HepG2 (cell line): ENCODE measurements around the gene PSD4. TPM values are rescaled to one million over a fixed set of nuclear protein-coding genes. Genes with fewer than 3 reads are reported as not detected.

ENCODE experiments used
- AGO2 ChIP-seq: fragments of 200-400 bp; formaldehyde crosslinking; optimal IDR thresholded peaks from 2 replicates; pipeline ENCODE3; 2017; ENCODE audit warnings: mild to moderate bottlenecking, low read depth, low read length, moderate library complexity
- ASH2L ChIP-seq: fragments of 300-600, 200-600 bp; sonication (generic); IDR thresholded peaks from 2 replicates; pipeline ENCODE4 v1.7.0; 2017; ENCODE audit warnings: low read depth, mild to moderate bottlenecking, moderate library complexity, mixed read lengths, low read length; ENCODE audit not compliant: insufficient read length
- CC2D1A ChIP-seq: sonication (generic); formaldehyde crosslinking; IDR thresholded peaks from 2 replicates; pipeline ENCODE4 v1.8.1; 2023; ENCODE audit warnings: mild to moderate bottlenecking, missing genetic modification reagents
- ETV6 ChIP-seq: sonication (generic); formaldehyde crosslinking; conservative IDR thresholded peaks from 2 replicates; pipeline ENCODE4 v1.4.0; 2020; ENCODE audit warnings: missing genetic modification reagents
- FLYWCH1 ChIP-seq: sonication (generic); formaldehyde crosslinking; IDR thresholded peaks from 2 replicates; pipeline ENCODE4 v1.8.1; 2023; ENCODE audit warnings: mild to moderate bottlenecking, missing genetic modification reagents
- GATAD1 ChIP-seq: IDR thresholded peaks from 2 replicates; pipeline ENCODE4 v1.6.1; 2016; ENCODE audit warnings: missing genetic modification reagents, missing compliant biosample characterization
- KLF16 ChIP-seq, 2 experiments: sonication (generic) in 1 of 2; formaldehyde crosslinking in 1 of 2; IDR thresholded peaks; 2 replicates each; pipeline versions ENCODE4 v1.6.1 to v1.8.0; 2016 to 2023; ENCODE audit warnings: missing genetic modification reagents in 2 of 2, missing compliant biosample characterization in 1 of 2
- MAFF ChIP-seq: IDR thresholded peaks from 2 replicates; pipeline ENCODE4 v1.6.1; 2011; ENCODE audit warnings: low read depth, low read length, improper control_type of control experiment
- MAZ ChIP-seq, 2 experiments: sonication (generic) in 1 of 2; formaldehyde crosslinking in 1 of 2; IDR thresholded peaks; 2 replicates each; pipeline versions ENCODE4 v1.5.0 to v1.6.1; 2012 to 2020; ENCODE audit warnings: low read depth in 2 of 2, mild to moderate bottlenecking in 2 of 2, borderline replicate concordance in 1 of 2, improper control_type of control experiment in 1 of 2, low read length in 1 of 2, missing genetic modification reagents in 1 of 2, moderate library complexity in 1 of 2
- NRL ChIP-seq: sonication (generic); formaldehyde crosslinking; IDR thresholded peaks from 2 replicates; pipeline ENCODE4 v1.5.0; 2020; ENCODE audit warnings: missing genetic modification reagents, mild to moderate bottlenecking, moderate library complexity, borderline replicate concordance
- PAX8 ChIP-seq: sonication (generic); formaldehyde crosslinking; IDR thresholded peaks from 2 replicates; pipeline ENCODE4 v1.8.0; 2022; ENCODE audit warnings: mild to moderate bottlenecking, missing genetic modification reagents, borderline replicate concordance
- PHF20 ChIP-seq: sonication (generic); formaldehyde crosslinking; IDR thresholded peaks from 2 replicates; pipeline ENCODE4 v1.5.0; 2020; ENCODE audit warnings: mild to moderate bottlenecking, missing genetic modification reagents
- SP1 ChIP-seq, 2 experiments: fragments of 450-650 bp in 1 of 2; sonication (generic) in 1 of 2; formaldehyde crosslinking in 1 of 2; IDR thresholded peaks; 2 replicates each; pipeline versions ENCODE4 v1.4.0 to v1.6.1; 2016 to 2020; ENCODE audit warnings: missing genetic modification reagents in 1 of 2
- STAT5B ChIP-seq: sonication (generic); formaldehyde crosslinking; IDR thresholded peaks from 2 replicates; pipeline ENCODE4 v1.4.0; 2020; ENCODE audit warnings: missing genetic modification reagents
- ZNF264 ChIP-seq: sonication (generic); formaldehyde crosslinking; IDR thresholded peaks from 2 replicates; pipeline ENCODE4 v1.4.0; 2020; ENCODE audit warnings: missing genetic modification reagents
- polyA plus RNA-seq, 8 experiments: library from polyadenylated mRNA; depleted of rRNA in 3 of 8; stranded (reverse) in 7 of 8; unstranded in 1 of 8; fragments of >200 nt; fragmentation: Illumina TruSeq in 4 of 8; extraction: Trizol in 4 of 8; gene quantifications; 2 replicates each; pipeline versions ENCODE4 v1.2.1 to v1.2.3, GENCODE V29; 2011 to 2016; ENCODE audit warnings: low read depth in 4 of 8, missing spikeins in 1 of 8, mixed read lengths in 1 of 8; ENCODE audit not compliant: insufficient read depth in 1 of 8
- total RNA-seq, 5 experiments: library from RNA; depleted of rRNA; stranded (reverse); fragments of >200 nt; fragmentation: Illumina TruSeq; extraction: Trizol; gene quantifications; 2 replicates each; pipeline ENCODE4 v1.2.3, GENCODE V29; 2016; ENCODE audit warnings: low read depth in 1 of 5
- TF ChIP-seq, protein P1 (sequence below): sonication (generic); formaldehyde crosslinking; IDR thresholded peaks from 2 replicates; pipeline ENCODE4 v1.4.0; 2020; ENCODE audit warnings: missing genetic modification reagents, mild to moderate bottlenecking, borderline replicate concordance
- TF ChIP-seq, protein P2 (sequence below): sonication (generic); formaldehyde crosslinking; IDR thresholded peaks from 2 replicates; pipeline ENCODE4 v1.5.0; 2020; ENCODE audit warnings: mild to moderate bottlenecking, missing genetic modification reagents, borderline replicate concordance

Gene PSD4
- total and polyA plus RNA-seq, 2 of the 13 experiments (the other 11 are each of a cell fraction or from before 2014, with no cell fraction given): 5.8 to 9.4 TPM

DNA sequence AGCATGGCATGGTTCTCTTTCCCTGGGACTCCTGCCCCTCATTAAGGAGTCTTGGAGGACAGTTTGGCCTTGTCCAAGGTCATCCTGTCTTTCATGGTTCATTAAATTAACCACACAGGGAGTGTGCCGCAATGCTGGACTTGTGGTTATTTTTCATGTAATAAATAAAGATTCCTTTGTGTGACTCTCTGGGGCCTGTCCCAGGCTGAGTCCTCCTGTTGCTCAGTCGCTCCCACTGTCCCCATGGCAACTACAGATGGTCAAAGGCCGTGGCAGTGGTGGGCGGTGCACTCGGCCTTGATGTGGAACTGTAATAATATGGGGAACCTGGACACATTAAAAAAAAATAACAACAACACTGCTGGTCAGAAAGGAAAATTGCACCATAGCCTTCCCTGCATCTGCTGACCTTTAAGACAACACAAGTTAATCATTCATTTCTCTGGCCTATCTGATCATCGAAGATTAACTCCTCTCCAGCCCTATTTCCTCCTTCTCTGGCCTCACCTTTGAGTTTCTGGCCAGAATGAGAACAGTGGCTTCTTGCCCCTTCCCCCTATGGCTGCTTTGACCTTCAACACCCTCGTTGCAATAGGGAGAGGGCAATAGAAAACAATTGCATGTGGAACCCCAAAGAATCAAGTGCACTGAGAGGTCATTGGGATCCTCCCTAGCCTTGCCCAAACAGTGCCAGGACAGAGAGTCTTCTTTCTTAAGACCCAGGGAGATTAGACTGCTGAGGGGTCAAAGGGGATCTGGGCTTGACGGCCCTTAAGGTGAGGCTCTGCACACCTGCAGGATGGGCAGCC, 44.7 kb downstream of the PSD4 start (continued):
- TF ChIP-seq ETV6 (CRISPR knock-in tag): no peak; the same call in 1 of the 2 replicates
- TF ChIP-seq FLYWCH1 (CRISPR knock-in tag): no peak
- TF ChIP-seq ASH2L: peak; percentile 93
- no peak for TF ChIP-seq AGO2
- TF ChIP-seq CC2D1A (CRISPR knock-in tag): no peak
- TF ChIP-seq NRL (CRISPR knock-in tag): peak; percentile 38; the same call in 1 of the 2 replicates
- TF ChIP-seq ZNF264: no peak
- TF ChIP-seq, protein P1, sequence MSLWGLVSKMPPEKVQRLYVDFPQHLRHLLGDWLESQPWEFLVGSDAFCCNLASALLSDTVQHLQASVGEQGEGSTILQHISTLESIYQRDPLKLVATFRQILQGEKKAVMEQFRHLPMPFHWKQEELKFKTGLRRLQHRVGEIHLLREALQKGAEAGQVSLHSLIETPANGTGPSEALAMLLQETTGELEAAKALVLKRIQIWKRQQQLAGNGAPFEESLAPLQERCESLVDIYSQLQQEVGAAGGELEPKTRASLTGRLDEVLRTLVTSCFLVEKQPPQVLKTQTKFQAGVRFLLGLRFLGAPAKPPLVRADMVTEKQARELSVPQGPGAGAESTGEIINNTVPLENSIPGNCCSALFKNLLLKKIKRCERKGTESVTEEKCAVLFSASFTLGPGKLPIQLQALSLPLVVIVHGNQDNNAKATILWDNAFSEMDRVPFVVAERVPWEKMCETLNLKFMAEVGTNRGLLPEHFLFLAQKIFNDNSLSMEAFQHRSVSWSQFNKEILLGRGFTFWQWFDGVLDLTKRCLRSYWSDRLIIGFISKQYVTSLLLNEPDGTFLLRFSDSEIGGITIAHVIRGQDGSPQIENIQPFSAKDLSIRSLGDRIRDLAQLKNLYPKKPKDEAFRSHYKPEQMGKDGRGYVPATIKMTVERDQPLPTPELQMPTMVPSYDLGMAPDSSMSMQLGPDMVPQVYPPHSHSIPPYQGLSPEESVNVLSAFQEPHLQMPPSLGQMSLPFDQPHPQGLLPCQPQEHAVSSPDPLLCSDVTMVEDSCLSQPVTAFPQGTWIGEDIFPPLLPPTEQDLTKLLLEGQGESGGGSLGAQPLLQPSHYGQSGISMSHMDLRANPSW: no peak
- TF ChIP-seq, protein P2, sequence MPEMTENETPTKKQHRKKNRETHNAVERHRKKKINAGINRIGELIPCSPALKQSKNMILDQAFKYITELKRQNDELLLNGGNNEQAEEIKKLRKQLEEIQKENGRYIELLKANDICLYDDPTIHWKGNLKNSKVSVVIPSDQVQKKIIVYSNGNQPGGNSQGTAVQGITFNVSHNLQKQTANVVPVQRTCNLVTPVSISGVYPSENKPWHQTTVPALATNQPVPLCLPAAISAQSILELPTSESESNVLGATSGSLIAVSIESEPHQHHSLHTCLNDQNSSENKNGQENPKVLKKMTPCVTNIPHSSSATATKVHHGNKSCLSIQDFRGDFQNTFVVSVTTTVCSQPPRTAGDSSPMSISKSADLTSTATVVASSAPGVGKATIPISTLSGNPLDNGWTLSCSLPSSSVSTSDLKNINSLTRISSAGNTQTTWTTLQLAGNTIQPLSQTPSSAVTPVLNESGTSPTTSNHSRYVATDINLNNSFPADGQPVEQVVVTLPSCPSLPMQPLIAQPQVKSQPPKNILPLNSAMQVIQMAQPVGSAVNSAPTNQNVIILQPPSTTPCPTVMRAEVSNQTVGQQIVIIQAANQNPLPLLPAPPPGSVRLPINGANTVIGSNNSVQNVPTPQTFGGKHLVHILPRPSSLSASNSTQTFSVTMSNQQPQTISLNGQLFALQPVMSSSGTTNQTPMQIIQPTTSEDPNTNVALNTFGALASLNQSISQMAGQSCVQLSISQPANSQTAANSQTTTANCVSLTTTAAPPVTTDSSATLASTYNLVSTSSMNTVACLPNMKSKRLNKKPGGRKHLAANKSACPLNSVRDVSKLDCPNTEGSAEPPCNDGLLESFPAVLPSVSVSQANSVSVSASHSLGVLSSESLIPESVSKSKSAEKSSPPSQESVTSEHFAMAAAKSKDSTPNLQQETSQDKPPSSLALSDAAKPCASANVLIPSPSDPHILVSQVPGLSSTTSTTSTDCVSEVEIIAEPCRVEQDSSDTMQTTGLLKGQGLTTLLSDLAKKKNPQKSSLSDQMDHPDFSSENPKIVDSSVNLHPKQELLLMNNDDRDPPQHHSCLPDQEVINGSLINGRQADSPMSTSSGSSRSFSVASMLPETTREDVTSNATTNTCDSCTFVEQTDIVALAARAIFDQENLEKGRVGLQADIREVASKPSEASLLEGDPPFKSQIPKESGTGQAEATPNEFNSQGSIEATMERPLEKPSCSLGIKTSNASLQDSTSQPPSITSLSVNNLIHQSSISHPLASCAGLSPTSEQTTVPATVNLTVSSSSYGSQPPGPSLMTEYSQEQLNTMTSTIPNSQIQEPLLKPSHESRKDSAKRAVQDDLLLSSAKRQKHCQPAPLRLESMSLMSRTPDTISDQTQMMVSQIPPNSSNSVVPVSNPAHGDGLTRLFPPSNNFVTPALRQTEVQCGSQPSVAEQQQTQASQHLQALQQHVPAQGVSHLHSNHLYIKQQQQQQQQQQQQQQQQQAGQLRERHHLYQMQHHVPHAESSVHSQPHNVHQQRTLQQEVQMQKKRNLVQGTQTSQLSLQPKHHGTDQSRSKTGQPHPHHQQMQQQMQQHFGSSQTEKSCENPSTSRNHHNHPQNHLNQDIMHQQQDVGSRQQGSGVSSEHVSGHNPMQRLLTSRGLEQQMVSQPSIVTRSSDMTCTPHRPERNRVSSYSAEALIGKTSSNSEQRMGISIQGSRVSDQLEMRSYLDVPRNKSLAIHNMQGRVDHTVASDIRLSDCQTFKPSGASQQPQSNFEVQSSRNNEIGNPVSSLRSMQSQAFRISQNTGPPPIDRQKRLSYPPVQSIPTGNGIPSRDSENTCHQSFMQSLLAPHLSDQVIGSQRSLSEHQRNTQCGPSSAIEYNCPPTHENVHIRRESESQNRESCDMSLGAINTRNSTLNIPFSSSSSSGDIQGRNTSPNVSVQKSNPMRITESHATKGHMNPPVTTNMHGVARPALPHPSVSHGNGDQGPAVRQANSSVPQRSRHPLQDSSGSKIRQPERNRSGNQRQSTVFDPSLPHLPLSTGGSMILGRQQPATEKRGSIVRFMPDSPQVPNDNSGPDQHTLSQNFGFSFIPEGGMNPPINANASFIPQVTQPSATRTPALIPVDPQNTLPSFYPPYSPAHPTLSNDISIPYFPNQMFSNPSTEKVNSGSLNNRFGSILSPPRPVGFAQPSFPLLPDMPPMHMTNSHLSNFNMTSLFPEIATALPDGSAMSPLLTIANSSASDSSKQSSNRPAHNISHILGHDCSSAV: no peak
- TF ChIP-seq GATAD1: 0 out of 2 replicates have a peak, but pooled peaks have one; percentile 15
- no peak for TF ChIP-seq PAX8 (CRISPR knock-in tag)
- TF ChIP-seq KLF16 (CRISPR knock-in tag; IDR thresholded peaks at IDR 0.05): peak in 1 of 2 experiments; percentile 54; a peak in 1 of 4 replicates
- no peak for TF ChIP-seq PHF20 (CRISPR knock-in tag)
- TF ChIP-seq MAFF: no peak
- TF ChIP-seq STAT5B (CRISPR knock-in tag): no peak
- no peak for TF ChIP-seq SP1 (IDR thresholded peaks at IDR 0.05)
- 0 out of 2 replicates have a peak, but pooled peaks have one; percentile 16 for TF ChIP-seq SP1 (CRISPR knock-in tag; IDR thresholded peaks at IDR 0.05)
- TF ChIP-seq MAZ (IDR thresholded peaks at IDR 0.05; ENCODE audit: borderline replicate concordance, low read depth, low read length): no peak
- TF ChIP-seq MAZ (CRISPR knock-in tag; IDR thresholded peaks at IDR 0.05; ENCODE audit: low read depth): no peak
